Skeletal muscle tissue (tissue), 4 donors: ENCODE results near the gene PRDM16. TPM values are rescaled to one million over a fixed set of nuclear protein-coding genes. Genes with fewer than 3 reads are reported as not detected.

Experiments used
- H3K27ac ChIP-seq: one replicate; pipeline ENCODE4 v1.7.0; 2013; ENCODE audit warnings: mild to moderate bottlenecking, low read depth, low read length, inconsistent platforms
- H3K27me3 ChIP-seq, 3 donors: one replicate each; pipeline ENCODE4 v1.7.0; 2013; ENCODE audit warnings: low read length in 3 of 3; ENCODE audit not compliant: control insufficient read depth in 3 of 3, insufficient read depth in 3 of 3
- H3K36me3 ChIP-seq, 3 donors: one replicate each; pipeline ENCODE4 v1.7.0; 2013; ENCODE audit warnings: low read length in 3 of 3; ENCODE audit not compliant: control insufficient read depth in 3 of 3, insufficient read depth in 3 of 3
- H3K4me1 ChIP-seq, 3 donors: one replicate each; pipeline ENCODE4 v1.7.0; 2013; ENCODE audit warnings: low read length in 3 of 3, mild to moderate bottlenecking in 3 of 3; ENCODE audit not compliant: control insufficient read depth in 3 of 3, insufficient read depth in 3 of 3
- H3K4me3 ChIP-seq, 3 donors: one replicate each; pipeline ENCODE4 v1.7.0; 2013; ENCODE audit warnings: low read length in 3 of 3
- H3K9ac ChIP-seq, 3 donors: one replicate each; pipeline ENCODE4 v1.7.0; 2013; ENCODE audit warnings: low read length in 3 of 3, mild to moderate bottlenecking in 3 of 3, moderate library complexity in 2 of 3, low read depth in 1 of 3
- H3K9me3 ChIP-seq, 3 donors: one replicate each; pipeline ENCODE4 v1.7.0; 2013; ENCODE audit warnings: low read length in 3 of 3; ENCODE audit not compliant: control insufficient read depth in 3 of 3
- total RNA-seq: library from RNA; depleted of rRNA; stranded (reverse); fragments of >200 nt; gene quantifications from one replicate; pipeline ENCODE4 v1.2.3, GENCODE V29; 2014
- donor health status: Osteomylitis.

PRDM16 gene
- total RNA-seq: 4.7 TPM

- H3K9me3 ChIP-seq: no peaks in the 10 kb centered on the region
- peak within 1 kb of the TSS; percentile 38 to 72 (median 67) for H3K4me3 ChIP-seq
- H3K27me3 ChIP-seq: peaks cover 69 to 75% (median 72%) of the 10 kb centered on the region in 3 donors
- no peaks in the 10 kb centered on the region for H3K36me3 ChIP-seq
- peak within 1 kb of the TSS in 2 of 3 donors; percentile 23 to 54 for H3K9ac ChIP-seq
- H3K4me1 ChIP-seq: peaks cover 0 to 9% (median 7%) of the 10 kb centered on the region in 3 donors
- no peak within 1 kb of the TSS for H3K27ac ChIP-seq
Measured at GRCh38 chr1:3068564-3069431, at the start of gene PRDM16. Gene PRDM16, plus strand, starts transcription at chr1:3069203. Its CDS starts 57 bp downstream, at chr1:3069260.

- Histone ChIP-seq H3K27me3 (peaks cover 19 to 54% (median 37%) of the 10 kb centered on the region in 3 donors), H3K36me3 (no peaks in the 10 kb centered on the region), H3K27ac (no peak overlapping the region), H3K4me1 (no peaks in the 10 kb centered on the region), H3K9ac (no peak overlapping the region), H3K9me3 (no peaks in the 10 kb centered on the region), H3K4me3 (no peak overlapping the region)
Measured at GRCh38 chr1:3019516-3020051, 49.4 kb upstream of the PRDM16 start.

- H3K4me1 ChIP-seq: no peaks in the 10 kb centered on the region
- H3K9me3 ChIP-seq: no peaks in the 10 kb centered on the region
- no peak overlapping the region for H3K27ac ChIP-seq
- no peak overlapping the region for H3K4me3 ChIP-seq
- H3K27me3 ChIP-seq: peaks cover 15 to 47% (median 29%) of the 10 kb centered on the region in 3 donors
- H3K36me3 ChIP-seq: no peaks in the 10 kb centered on the region
- H3K9ac ChIP-seq: no peak overlapping the region
Measured at GRCh38 chr1:3020263-3020909, 48.6 kb upstream of the PRDM16 start.

- Histone ChIP-seq H3K36me3 (no peaks in the 10 kb centered on the region), H3K27ac (no peak within 1 kb of the TSS), H3K9ac (no peak within 1 kb of the TSS), H3K4me3 (no peak within 1 kb of the TSS), H3K9me3 (no peaks in the 10 kb centered on the region), H3K4me1 (no peaks in the 10 kb centered on the region), H3K27me3 (peaks cover 13 to 40% (median 25%) of the 10 kb centered on the region in 3 donors)
Measured at GRCh38 chr1:3021233-3021671, 47.8 kb upstream of the PRDM16 start, which contains the start of gene ACTRT2. Gene ACTRT2, plus strand, starts transcription at chr1:3021467. Its CDS starts 220 bp downstream, at chr1:3021687.

- Histone ChIP-seq H3K9me3 (no peaks in the 10 kb centered on the region), H3K9ac (no peak overlapping the region), H3K4me1 (no peaks in the 10 kb centered on the region), H3K4me3 (no peak overlapping the region), H3K36me3 (no peaks in the 10 kb centered on the region), H3K27ac (no peak overlapping the region), H3K27me3 (peaks cover 10 to 45% (median 27%) of the 10 kb centered on the region in 3 donors)
Measured at GRCh38 chr1:3021801-3022401, 47.1 kb upstream of the PRDM16 start.

GRCh38 chr1:3022511-3022973, 46.5 kb upstream of the PRDM16 start:
- Histone ChIP-seq H3K4me3 (no peak overlapping the region), H3K27ac (no peak overlapping the region), H3K9ac (no peak overlapping the region), H3K9me3 (no peaks in the 10 kb centered on the region), H3K4me1 (no peaks in the 10 kb centered on the region), H3K27me3 (peaks cover 10 to 40% (median 31%) of the 10 kb centered on the region in 3 donors), H3K36me3 (no peaks in the 10 kb centered on the region)

- Histone ChIP-seq H3K36me3 (no peaks in the 10 kb centered on the region), H3K4me3 (no peak overlapping the region), H3K9me3 (no peaks in the 10 kb centered on the region), H3K9ac (no peak overlapping the region), H3K27ac (no peak overlapping the region), H3K4me1 (no peaks in the 10 kb centered on the region), H3K27me3 (peaks cover 10 to 40% (median 31%) of the 10 kb centered on the region in 3 donors)
Measured at GRCh38 chr1:3022976-3023375, 46.0 kb upstream of the PRDM16 start.

- Histone ChIP-seq H3K27me3 (peaks cover 9 to 46% (median 38%) of the 10 kb centered on the region in 3 donors), H3K4me1 (no peaks in the 10 kb centered on the region), H3K4me3 (no peak overlapping the region), H3K9ac (no peak overlapping the region), H3K36me3 (no peaks in the 10 kb centered on the region), H3K27ac (no peak overlapping the region), H3K9me3 (no peaks in the 10 kb centered on the region)
Measured at GRCh38 chr1:3024019-3024418, 45.0 kb upstream of the PRDM16 start.

GRCh38 chr1:3024588-3024987, 44.4 kb upstream of the PRDM16 start:
- H3K4me3 ChIP-seq: no peak overlapping the region
- no peaks in the 10 kb centered on the region for H3K4me1 ChIP-seq
- peaks cover 7 to 46% (median 42%) of the 10 kb centered on the region in 3 donors for H3K27me3 ChIP-seq
- H3K9me3 ChIP-seq: no peaks in the 10 kb centered on the region
- no peaks in the 10 kb centered on the region for H3K36me3 ChIP-seq
- H3K27ac ChIP-seq: no peak overlapping the region
- H3K9ac ChIP-seq: no peak overlapping the region
